ENCODE measurements around the gene FOXP2.
"Not testable (repeated sequence)": the region's sequence is repeated elsewhere in the genome, so short reads cannot be mapped to it uniquely, and the experiment has no call there.

The FOXP2 gene

GRCh38 chr7:114507381-114507780 lies 92.8 kb downstream of the FOXP2 start:
- DNase-seq (ENCODE audit: low spot score): no peak
- TF ChIP-seq CTCF (IDR thresholded peaks at IDR 0.05; ENCODE audit: extremely low read depth, missing control alignments): no peak

- no peak for DNase-seq (ENCODE audit: low spot score)
- TF ChIP-seq CTCF (IDR thresholded peaks at IDR 0.05; ENCODE audit: extremely low read depth, missing control alignments): no peak
These were observed 93.5 kb downstream of the FOXP2 start for GRCh38 chr7:114508086-114508485.

- DNase-seq (ENCODE audit: low spot score): not testable (repeated sequence)
These were observed 96.2 kb downstream of the FOXP2 start for GRCh38 chr7:114510824-114511223.

GRCh38 chr7:114519240-114519639 lies 104.6 kb downstream of the FOXP2 start:
- TF ChIP-seq CTCF (IDR thresholded peaks at IDR 0.05; ENCODE audit: extremely low read depth, missing control alignments): no peak
- DNase-seq (ENCODE audit: low spot score): no peak

- DNase-seq (ENCODE audit: low spot score): no peak
- no peak for TF ChIP-seq CTCF (IDR thresholded peaks at IDR 0.05; ENCODE audit: extremely low read depth, missing control alignments)
These were observed 107.5 kb downstream of the FOXP2 start for GRCh38 chr7:114522081-114522480.

GRCh38 chr7:114527589-114527988 lies 113.0 kb downstream of the FOXP2 start:
- TF ChIP-seq CTCF (IDR thresholded peaks at IDR 0.05; ENCODE audit: extremely low read depth, missing control alignments): no peak

GRCh38 chr7:114530057-114530611 lies 115.5 kb downstream of the FOXP2 start:
- TF ChIP-seq CTCF (IDR thresholded peaks at IDR 0.05; ENCODE audit: extremely low read depth, missing control alignments): no peak
- DNase-seq (ENCODE audit: low spot score): no peak

More at GRCh38 chr7:114527589-114527988, 113.0 kb downstream of the FOXP2 start:
- no peak for DNase-seq (ENCODE audit: low spot score)

GRCh38 chr7:114531326-114531725 lies 116.7 kb downstream of the FOXP2 start:
- no peak for TF ChIP-seq CTCF (IDR thresholded peaks at IDR 0.05; ENCODE audit: extremely low read depth, missing control alignments)
- DNase-seq (ENCODE audit: low spot score): no peak
